Neural cell (in vitro differentiated cells): ENCODE measurements around the gene SIRT3. TPM values are rescaled to one million over a fixed set of nuclear protein-coding genes. Genes with fewer than 3 reads are reported as not detected.
"Not testable (repeated sequence)": the region's sequence is repeated elsewhere in the genome, so short reads cannot be mapped to it uniquely, and the experiment has no call there.

Source experiments
- H2AFZ ChIP-seq: fragments of 200-600, 300-800 bp; sonication (generic), shearing (Covaris generic); 2 replicates; pipeline ENCODE4 v1.6.0; 2014; ENCODE audit warnings: low read depth, mild to moderate bottlenecking, antibody characterized with exemption, low read length, moderate library complexity
- H3F3A ChIP-seq: fragments of 200-600 bp; shearing (Covaris generic); 2 replicates; pipeline ENCODE4 v1.6.1; 2016; ENCODE audit warnings: mild to moderate bottlenecking, moderate library complexity, mixed read lengths, antibody characterized with exemption, low read length; ENCODE audit not compliant: insufficient read depth, poor library complexity, severe bottlenecking
- H3K27ac ChIP-seq: fragments of 200-600, 300-800 bp; sonication (generic), shearing (Covaris generic); 2 replicates; pipeline ENCODE4 v1.5.1; 2014; ENCODE audit warnings: mild to moderate bottlenecking, low read length, moderate library complexity
- H3K27me3 ChIP-seq: fragments of 300-800, 200-600 bp; sonication (generic), shearing (Covaris generic); 2 replicates; pipeline ENCODE4 v1.6.0; 2014; ENCODE audit warnings: mild to moderate bottlenecking, low read depth, low read length, moderate library complexity; ENCODE audit not compliant: insufficient read depth
- H3K36me3 ChIP-seq: fragments of 300-800, 200-600 bp; sonication (generic), shearing (Covaris generic); 2 replicates; pipeline ENCODE4 v1.5.1; 2014; ENCODE audit warnings: mild to moderate bottlenecking, antibody characterized with exemption, low read length, moderate library complexity; ENCODE audit not compliant: insufficient read depth
- H3K4me2 ChIP-seq: fragments of 300-800, 200-600 bp; sonication (generic), shearing (Covaris generic); 2 replicates; pipeline ENCODE4 v1.6.0; 2014; ENCODE audit warnings: mild to moderate bottlenecking, low read length
- H3K4me3 ChIP-seq: fragments of 300-800, 200-600 bp; sonication (generic), shearing (Covaris generic); 2 replicates; pipeline ENCODE4 v1.5.1; 2014; ENCODE audit warnings: mild to moderate bottlenecking, low read length, moderate library complexity
- H3K79me2 ChIP-seq: fragments of 200-600 bp; shearing (Covaris generic); replicated peaks from 2 replicates; pipeline ENCODE4 v1.6.0; 2014; ENCODE audit warnings: mild to moderate bottlenecking, low read length, moderate library complexity; ENCODE audit not compliant: insufficient read depth
- H3K9ac ChIP-seq: fragments of 300-800, 200-600 bp; sonication (generic), shearing (Covaris generic); 2 replicates; pipeline ENCODE4 v1.6.1; 2016; ENCODE audit warnings: mild to moderate bottlenecking, low read length, mixed read lengths
- H3K9me2 ChIP-seq: fragments of 200-600 bp; shearing (Covaris generic); 2 replicates; pipeline ENCODE4 v1.6.1; 2016; ENCODE audit warnings: mild to moderate bottlenecking, low read length, mixed read lengths; ENCODE audit not compliant: insufficient read depth
- H3K9me3 ChIP-seq: fragments of 200-600, 300-800 bp; sonication (generic), shearing (Covaris generic); 2 replicates; pipeline ENCODE4 v1.6.1; 2016; ENCODE audit warnings: mild to moderate bottlenecking, mixed run types, low read length, moderate library complexity, mixed read lengths
- H4K20me1 ChIP-seq: fragments of 200-600 bp; shearing (Covaris generic); 2 replicates; pipeline ENCODE4 v1.6.1; 2016; ENCODE audit warnings: mild to moderate bottlenecking, mixed run types; ENCODE audit not compliant: insufficient read depth
- CTCF ChIP-seq: fragments of 450-650 bp; IDR thresholded peaks from 2 replicates; pipeline ENCODE4 v1.5.1; 2014; ENCODE audit warnings: antibody characterized with exemption, mild to moderate bottlenecking, moderate library complexity; ENCODE audit not compliant: poor library complexity, severe bottlenecking
- EP300 ChIP-seq: fragments of 450-650 bp; conservative IDR thresholded peaks from 2 replicates; pipeline ENCODE4 v1.6.1; 2014; ENCODE audit warnings: antibody characterized with exemption, mild to moderate bottlenecking, moderate library complexity; ENCODE audit not compliant: poor library complexity, severe bottlenecking
- EZH2 ChIP-seq: fragments of 200-600, 300-800 bp; shearing (Covaris generic), sonication (generic); IDR thresholded peaks from 2 replicates; pipeline ENCODE4 v1.6.1; 2014; ENCODE audit warnings: antibody characterized with exemption, low read length, borderline replicate concordance, mild to moderate bottlenecking; ENCODE audit not compliant: insufficient read depth, poor library complexity, severe bottlenecking
- MXI1 ChIP-seq: fragments of 450-650 bp; conservative IDR thresholded peaks from 2 replicates; pipeline ENCODE4 v1.6.1; 2014; ENCODE audit warnings: antibody characterized with exemption, mild to moderate bottlenecking; ENCODE audit not compliant: poor library complexity, severe bottlenecking
- POLR2AphosphoS5 ChIP-seq: IDR thresholded peaks from 2 replicates; pipeline ENCODE4 v1.6.1; 2012
- RAD21 ChIP-seq: fragments of 450-650 bp; conservative IDR thresholded peaks from 2 replicates; pipeline ENCODE4 v1.6.1; 2014; ENCODE audit warnings: antibody characterized with exemption, mild to moderate bottlenecking, moderate library complexity
- REST ChIP-seq: IDR thresholded peaks from 2 replicates; pipeline ENCODE4 v1.6.1; 2012; ENCODE audit warnings: borderline replicate concordance
- SMC3 ChIP-seq: fragments of 450-650 bp; conservative IDR thresholded peaks from 2 replicates; pipeline ENCODE4 v1.6.1; 2014; ENCODE audit warnings: antibody characterized with exemption, mild to moderate bottlenecking, moderate library complexity; ENCODE audit not compliant: poor library complexity
- TAF1 ChIP-seq: IDR thresholded peaks from 2 replicates; pipeline ENCODE4 v1.6.1; 2012; ENCODE audit warnings: low read depth
- polyA plus RNA-seq: library from polyadenylated mRNA; depleted of rRNA; stranded (reverse); fragments of >200 nt; gene quantifications from 2 replicates; pipeline ENCODE4 v1.2.3, GENCODE V29; 2014

Gene SIRT3
- polyA plus RNA-seq, 1 donor from 2014 or later: 32.9 TPM

DNA sequence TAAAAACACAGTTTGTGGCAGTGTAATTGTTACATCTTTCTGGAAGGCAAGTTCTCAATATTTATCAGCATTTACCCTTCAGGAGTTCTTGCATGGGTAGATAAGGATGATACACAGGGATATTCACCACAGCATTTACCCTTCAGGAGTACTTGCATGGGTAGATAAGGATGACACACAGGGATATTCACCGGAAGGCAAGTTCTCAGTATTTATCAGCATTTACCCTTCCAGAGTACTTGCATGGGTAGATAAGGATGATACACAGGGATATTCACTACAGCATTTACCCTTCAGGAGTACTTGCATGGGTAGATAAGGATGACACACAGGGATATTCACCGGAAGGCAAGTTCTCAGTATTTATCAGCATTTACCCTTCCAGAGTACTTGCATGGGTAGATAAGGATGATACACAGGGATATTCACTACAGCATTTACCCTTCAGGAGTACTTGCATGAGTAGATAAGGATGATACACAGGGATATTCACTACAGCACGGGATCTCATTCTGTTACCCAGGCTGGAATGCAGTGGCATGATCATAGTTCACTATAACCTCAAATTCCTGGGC is 15.4 kb downstream of the SIRT3 start:
- H3F3A ChIP-seq: not testable (repeated sequence)

DNA sequence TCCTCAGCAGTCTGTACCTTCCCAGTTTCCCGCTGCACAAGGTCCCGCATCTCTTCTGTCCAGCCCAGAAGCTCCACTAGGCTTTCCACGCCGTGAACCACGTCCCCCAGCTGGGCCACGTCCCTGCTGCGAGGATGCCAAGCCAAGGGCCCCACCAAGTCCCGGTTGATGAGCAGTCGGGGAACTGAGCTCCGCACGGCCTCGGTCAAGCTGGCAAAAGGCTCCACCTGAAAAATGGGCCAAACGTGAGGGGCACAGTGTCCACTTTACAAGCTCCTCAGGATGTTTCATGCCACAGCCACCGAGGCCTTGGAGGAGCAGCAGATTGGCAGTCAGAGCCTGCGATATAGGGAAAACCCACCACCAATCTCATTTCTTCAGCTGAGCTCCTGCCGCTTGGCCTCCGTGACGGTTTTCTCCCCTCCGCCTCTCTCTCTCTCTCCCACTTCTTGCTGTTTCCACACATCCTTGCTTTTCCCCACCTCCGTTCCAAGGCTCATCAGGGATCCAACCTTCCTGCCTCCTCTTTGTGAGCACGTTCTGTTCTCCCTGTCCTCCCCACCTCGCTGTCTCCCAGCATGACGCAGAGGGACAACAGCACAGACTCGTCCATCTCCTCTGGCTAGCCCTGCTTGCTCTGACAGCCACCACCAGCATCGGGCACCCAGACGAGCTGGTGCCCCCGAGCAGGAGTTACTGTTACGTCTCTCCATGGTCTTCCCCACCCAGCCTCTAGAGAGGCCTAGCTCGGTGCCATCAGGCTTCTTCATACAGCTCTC is 17.1 kb downstream of the SIRT3 start:
- no peaks in the 10 kb centered on the region for H3K79me2 ChIP-seq
- H3K4me3 ChIP-seq: no peak overlapping the region
- no peaks in the 10 kb centered on the region for H3K27me3 ChIP-seq
- H3K9me2 ChIP-seq: no peaks in the 10 kb centered on the region
- no peaks in the 10 kb centered on the region for H3K36me3 ChIP-seq
- no peaks in the 10 kb centered on the region for H4K20me1 ChIP-seq
- no peak overlapping the region for H2AFZ ChIP-seq
- H3K4me2 ChIP-seq: no peak overlapping the region
- H3K27ac ChIP-seq: no peak overlapping the region
- no peaks in the 10 kb centered on the region for H3F3A ChIP-seq
- H3K9me3 ChIP-seq: no peaks in the 10 kb centered on the region
- TF ChIP-seq EP300 (no peak), POLR2AphosphoS5 (no peak), SMC3 (no peak), REST (no peak), MXI1 (no peak), EZH2 (no peak), CTCF (no peak), RAD21 (no peak), TAF1 (no peak)
- H3K9ac ChIP-seq: no peak overlapping the region

More for the DNA sequence above, 15.4 kb downstream of the SIRT3 start:
- H3K9me3 ChIP-seq, H3K9ac ChIP-seq, H3K79me2 ChIP-seq, H3K27ac ChIP-seq, H3K27me3 ChIP-seq, H2AFZ ChIP-seq, H3K36me3 ChIP-seq, H4K20me1 ChIP-seq, H3K4me2 ChIP-seq, H3K4me3 ChIP-seq, H3K9me2 ChIP-seq: not testable (repeated sequence)
